SK-N-SH (cell line): ENCODE measurements around the gene CPA3.

Source experiments
- CTCF ChIP-seq: fragments of 200-600 bp; sonication (generic); IDR thresholded peaks from 2 replicates; pipeline ENCODE4 v1.6.1; 2017; ENCODE audit warnings: antibody characterized with exemption, mild to moderate bottlenecking, moderate library complexity
- FOXJ3 ChIP-seq: sonication (generic); formaldehyde crosslinking; IDR thresholded peaks from 2 replicates; pipeline ENCODE4 v1.5.1; 2020; ENCODE audit warnings: mild to moderate bottlenecking, missing genetic modification reagents
- FOXM1 ChIP-seq: IDR thresholded peaks from 2 replicates; pipeline ENCODE4 v1.4.0; 2012; ENCODE audit warnings: low read depth, mild to moderate bottlenecking
- GABPA ChIP-seq: IDR thresholded peaks from 2 replicates; pipeline ENCODE4 v1.4.0; 2012; ENCODE audit warnings: low read depth, mild to moderate bottlenecking
- MAX ChIP-seq: IDR thresholded peaks from 2 replicates; pipeline ENCODE4 v1.4.0; 2012; ENCODE audit warnings: low read depth
- MXI1 ChIP-seq: IDR thresholded peaks from 2 replicates; pipeline ENCODE4 v1.6.1; 2012; ENCODE audit warnings: mild to moderate bottlenecking, low read depth, low read length, improper control_type of control experiment
- NRF1 ChIP-seq: IDR thresholded peaks from 2 replicates; pipeline ENCODE4 v1.6.1; 2012; ENCODE audit warnings: low read depth, mild to moderate bottlenecking, low read length
- POLR2AphosphoS5 ChIP-seq: IDR thresholded peaks from 2 replicates; pipeline ENCODE4 v1.6.1; 2012; ENCODE audit warnings: low read depth, low read length
- TAF1 ChIP-seq: IDR thresholded peaks from 2 replicates; pipeline ENCODE4 v1.6.1; 2012; ENCODE audit warnings: low read depth, mild to moderate bottlenecking, low read length, moderate library complexity, borderline replicate concordance
- TF ChIP-seq, protein P1 (sequence below): IDR thresholded peaks from 2 replicates; pipeline ENCODE4 v1.6.1; 2012; ENCODE audit warnings: mild to moderate bottlenecking, low read depth, low read length, moderate library complexity

DNA sequence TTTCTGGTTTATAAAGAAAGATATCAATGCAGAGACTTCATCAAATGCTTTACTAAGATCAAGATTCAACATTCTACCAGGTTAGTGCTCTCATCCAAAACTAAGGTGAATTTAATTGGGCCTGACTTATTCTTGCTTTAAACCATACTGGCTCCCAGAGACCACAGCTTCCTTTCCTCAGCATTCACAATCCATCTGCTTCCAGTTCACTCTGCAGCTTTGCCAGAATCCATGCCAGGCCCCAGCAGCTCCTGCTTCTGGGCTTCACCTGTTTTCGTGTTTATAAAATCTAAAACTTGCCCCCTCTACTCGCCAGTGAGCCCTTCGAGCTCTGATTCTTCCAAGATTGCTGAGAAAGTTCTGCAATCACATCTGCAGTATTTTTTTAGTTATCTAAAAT lies 35.2 kb upstream of the CPA3 start:
- no peak for TF ChIP-seq MAX
- no peak for TF ChIP-seq TAF1
- no peak for TF ChIP-seq FOXJ3 (CRISPR knock-in tag)
- TF ChIP-seq CTCF = no peak
- no peak for TF ChIP-seq FOXM1
- no peak for TF ChIP-seq POLR2AphosphoS5
- TF ChIP-seq NRF1 = no peak
- no peak for TF ChIP-seq MXI1
- TF ChIP-seq, protein P1, sequence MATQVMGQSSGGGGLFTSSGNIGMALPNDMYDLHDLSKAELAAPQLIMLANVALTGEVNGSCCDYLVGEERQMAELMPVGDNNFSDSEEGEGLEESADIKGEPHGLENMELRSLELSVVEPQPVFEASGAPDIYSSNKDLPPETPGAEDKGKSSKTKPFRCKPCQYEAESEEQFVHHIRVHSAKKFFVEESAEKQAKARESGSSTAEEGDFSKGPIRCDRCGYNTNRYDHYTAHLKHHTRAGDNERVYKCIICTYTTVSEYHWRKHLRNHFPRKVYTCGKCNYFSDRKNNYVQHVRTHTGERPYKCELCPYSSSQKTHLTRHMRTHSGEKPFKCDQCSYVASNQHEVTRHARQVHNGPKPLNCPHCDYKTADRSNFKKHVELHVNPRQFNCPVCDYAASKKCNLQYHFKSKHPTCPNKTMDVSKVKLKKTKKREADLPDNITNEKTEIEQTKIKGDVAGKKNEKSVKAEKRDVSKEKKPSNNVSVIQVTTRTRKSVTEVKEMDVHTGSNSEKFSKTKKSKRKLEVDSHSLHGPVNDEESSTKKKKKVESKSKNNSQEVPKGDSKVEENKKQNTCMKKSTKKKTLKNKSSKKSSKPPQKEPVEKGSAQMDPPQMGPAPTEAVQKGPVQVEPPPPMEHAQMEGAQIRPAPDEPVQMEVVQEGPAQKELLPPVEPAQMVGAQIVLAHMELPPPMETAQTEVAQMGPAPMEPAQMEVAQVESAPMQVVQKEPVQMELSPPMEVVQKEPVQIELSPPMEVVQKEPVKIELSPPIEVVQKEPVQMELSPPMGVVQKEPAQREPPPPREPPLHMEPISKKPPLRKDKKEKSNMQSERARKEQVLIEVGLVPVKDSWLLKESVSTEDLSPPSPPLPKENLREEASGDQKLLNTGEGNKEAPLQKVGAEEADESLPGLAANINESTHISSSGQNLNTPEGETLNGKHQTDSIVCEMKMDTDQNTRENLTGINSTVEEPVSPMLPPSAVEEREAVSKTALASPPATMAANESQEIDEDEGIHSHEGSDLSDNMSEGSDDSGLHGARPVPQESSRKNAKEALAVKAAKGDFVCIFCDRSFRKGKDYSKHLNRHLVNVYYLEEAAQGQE = no peak
- no peak for TF ChIP-seq GABPA
